Fibroblast of lung (primary cell): ENCODE data around the gene SELENOH. TPM values are rescaled to one million over a fixed set of nuclear protein-coding genes. Genes with fewer than 3 reads are reported as not detected.

Experiments used
- DNase-seq, 2 donors: peaks; one replicate each; pipeline versions ENCODE4 v3.0.0 to v3.0.0-alpha.2; 2010; ENCODE audit warnings: low read depth in 2 of 2
- H2AFZ ChIP-seq: 2 replicates; pipeline ENCODE4 v1.5.1; 2012; ENCODE audit warnings: low read length, control low read depth, inconsistent platforms
- H3K27ac ChIP-seq: 2 replicates; pipeline ENCODE4 v1.5.1; 2011; ENCODE audit warnings: low read length, control low read depth; ENCODE audit not compliant: insufficient read depth
- H3K27me3 ChIP-seq: 2 replicates; pipeline ENCODE4 v1.5.1; 2011; ENCODE audit warnings: mild to moderate bottlenecking, low read length; ENCODE audit not compliant: control insufficient read depth, insufficient read depth
- H3K36me3 ChIP-seq: 2 replicates; pipeline ENCODE4 v1.5.1; 2011; ENCODE audit warnings: low read length; ENCODE audit not compliant: control insufficient read depth, insufficient read depth
- H3K4me1 ChIP-seq: 2 replicates; pipeline ENCODE4 v1.5.1; 2011; ENCODE audit warnings: low read length; ENCODE audit not compliant: control insufficient read depth, insufficient read depth; ENCODE audit errors: extremely low read depth
- H3K4me2 ChIP-seq: 2 replicates; pipeline ENCODE4 v1.5.1; 2011; ENCODE audit warnings: low read length, control low read depth; ENCODE audit not compliant: insufficient read depth; ENCODE audit errors: extremely low read depth
- H3K4me3 ChIP-seq, 4 experiments: fragments of 200-600 bp in 1 of 4; sonication (generic) in 1 of 4; replicated peaks in 1 of 4; 2 replicates each; pipeline ENCODE4 v1.5.1; 2011 to 2016; ENCODE audit warnings: low read length in 4 of 4, low read depth in 3 of 4, mild to moderate bottlenecking in 3 of 4, control low read depth in 2 of 4, inconsistent platforms in 1 of 4, mixed read lengths in 1 of 4; ENCODE audit not compliant: insufficient read depth in 1 of 4; ENCODE audit errors: control extremely low read depth in 1 of 4
- H3K79me2 ChIP-seq: 2 replicates; pipeline ENCODE4 v1.5.1; 2012; ENCODE audit warnings: mild to moderate bottlenecking, low read length, inconsistent platforms; ENCODE audit not compliant: control insufficient read depth, insufficient read depth
- H3K9ac ChIP-seq: 2 replicates; pipeline ENCODE4 v1.5.1; 2011; ENCODE audit warnings: mild to moderate bottlenecking, low read length, control low read depth; ENCODE audit not compliant: insufficient read depth
- H3K9me3 ChIP-seq: 2 replicates; pipeline ENCODE4 v1.5.1; 2012; ENCODE audit warnings: low read depth, low read length; ENCODE audit not compliant: control insufficient read depth, insufficient read depth
- H4K20me1 ChIP-seq: 2 replicates; pipeline ENCODE4 v1.5.1; 2011; ENCODE audit warnings: low read length; ENCODE audit not compliant: control insufficient read depth, insufficient read depth; ENCODE audit errors: extremely low read depth
- EZH2 ChIP-seq: IDR thresholded peaks from 2 replicates; pipeline ENCODE4 v1.5.1; 2012; ENCODE audit warnings: low read length, control low read depth, mild to moderate bottlenecking; ENCODE audit errors: missing control alignments
- polyA plus RNA-seq, 2 donors: library from polyadenylated mRNA; depleted of rRNA in 1 of 2; stranded (reverse) in 1 of 2; unstranded in 1 of 2; fragments of >200 nt; gene quantifications; 2 replicates each; pipeline ENCODE4 v1.2.1, GENCODE V29; 2011 to 2012; ENCODE audit warnings: missing spikeins in 1 of 2
- total RNA-seq: library from RNA; depleted of rRNA; stranded (reverse); fragments of >200 nt; gene quantifications from 2 replicates; pipeline ENCODE4 v1.2.1, GENCODE V29; 2014
- TF ChIP-seq, protein P1 (sequence below), 2 donors: IDR thresholded peaks in 1 of 2; conservative IDR thresholded peaks in 1 of 2; 1 replicate in 1 of 2; 2 replicates in 1 of 2; pipeline ENCODE4 v1.5.1; 2011 to 2012; ENCODE audit warnings: low read length in 2 of 2, control low read depth in 1 of 2, inconsistent platforms in 1 of 2, low read depth in 1 of 2, mild to moderate bottlenecking in 1 of 2

Gene SELENOH
- total and polyA plus RNA-seq, 2 donors (not counting 1 experiment from before 2014, with no cell fraction given), result 73.3 to 99.1 TPM

DNA sequence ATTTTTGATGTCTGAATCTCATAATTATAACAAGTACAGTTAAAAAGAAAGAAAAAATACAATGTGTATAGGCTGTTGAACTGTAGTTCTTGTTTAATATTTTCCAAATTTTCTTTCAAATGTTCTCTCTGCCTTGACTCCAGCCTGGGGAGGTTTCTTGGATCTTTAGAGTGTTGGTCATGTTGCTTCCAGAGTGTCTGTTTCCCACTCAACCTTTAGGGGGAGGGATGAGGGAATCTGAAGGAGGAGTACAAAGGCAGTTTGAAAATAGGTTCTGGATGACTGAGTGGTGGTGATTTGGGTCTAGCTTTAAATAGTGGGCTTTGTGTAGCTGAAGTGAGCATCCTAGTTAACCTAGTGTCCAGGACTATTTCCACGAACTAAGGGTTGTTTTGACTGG lies 22.3 kb downstream of the SELENOH start:
- H3K9me3 ChIP-seq, result no peaks in the 10 kb centered on the region
- H2AFZ ChIP-seq, result no peak overlapping the region
- peak overlapping the region; percentile 59 for H3K4me2 ChIP-seq
- peaks cover 5% of the 10 kb centered on the region for H4K20me1 ChIP-seq
- H3K27me3 ChIP-seq, result no peaks in the 10 kb centered on the region
- peak; percentile 45 to 54 for DNase-seq
- H3K4me3 ChIP-seq, result peak overlapping the region; percentile 75 to 99 (median 84)
- H3K4me1 ChIP-seq, result peaks cover 4% of the 10 kb centered on the region
- H3K36me3 ChIP-seq, result no peaks in the 10 kb centered on the region
- TF ChIP-seq, protein P1, sequence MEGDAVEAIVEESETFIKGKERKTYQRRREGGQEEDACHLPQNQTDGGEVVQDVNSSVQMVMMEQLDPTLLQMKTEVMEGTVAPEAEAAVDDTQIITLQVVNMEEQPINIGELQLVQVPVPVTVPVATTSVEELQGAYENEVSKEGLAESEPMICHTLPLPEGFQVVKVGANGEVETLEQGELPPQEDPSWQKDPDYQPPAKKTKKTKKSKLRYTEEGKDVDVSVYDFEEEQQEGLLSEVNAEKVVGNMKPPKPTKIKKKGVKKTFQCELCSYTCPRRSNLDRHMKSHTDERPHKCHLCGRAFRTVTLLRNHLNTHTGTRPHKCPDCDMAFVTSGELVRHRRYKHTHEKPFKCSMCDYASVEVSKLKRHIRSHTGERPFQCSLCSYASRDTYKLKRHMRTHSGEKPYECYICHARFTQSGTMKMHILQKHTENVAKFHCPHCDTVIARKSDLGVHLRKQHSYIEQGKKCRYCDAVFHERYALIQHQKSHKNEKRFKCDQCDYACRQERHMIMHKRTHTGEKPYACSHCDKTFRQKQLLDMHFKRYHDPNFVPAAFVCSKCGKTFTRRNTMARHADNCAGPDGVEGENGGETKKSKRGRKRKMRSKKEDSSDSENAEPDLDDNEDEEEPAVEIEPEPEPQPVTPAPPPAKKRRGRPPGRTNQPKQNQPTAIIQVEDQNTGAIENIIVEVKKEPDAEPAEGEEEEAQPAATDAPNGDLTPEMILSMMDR (conservative IDR thresholded peaks at IDR 0.05 in 1 of 2, IDR thresholded peaks at IDR 0.05 in 1 of 2; ENCODE audit: low read depth in 1 of 2, low read length in 2 of 2), result peak; percentile 35 to 53
- no peak for TF ChIP-seq EZH2
- peaks cover 66% of the 10 kb centered on the region for H3K79me2 ChIP-seq
- H3K27ac ChIP-seq, result peak overlapping the region; percentile 6
- H3K9ac ChIP-seq, result no peak overlapping the region

DNA sequence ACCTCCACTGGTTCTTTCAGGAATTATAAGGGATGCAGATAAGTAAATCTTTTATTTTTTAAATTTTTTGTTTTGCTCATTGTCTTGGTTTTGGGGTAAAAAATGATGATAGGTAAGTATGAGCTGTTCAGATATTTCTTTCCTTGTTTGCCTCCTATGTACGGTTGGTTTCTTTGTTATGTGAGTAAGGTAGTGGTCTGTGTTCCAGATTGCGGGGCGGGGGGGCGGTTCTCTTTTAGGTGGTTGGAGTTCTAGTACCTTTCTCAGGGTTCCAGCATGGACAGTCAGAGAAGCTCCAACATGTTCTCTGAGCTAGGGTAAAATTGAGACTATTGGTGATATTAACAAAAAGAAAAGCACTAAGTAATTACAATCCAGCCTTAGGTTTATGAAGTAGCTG lies 22.7 kb downstream of the SELENOH start:
- peak overlapping the region; percentile 16 for H3K27ac ChIP-seq
- no peaks in the 10 kb centered on the region for H3K27me3 ChIP-seq
- H3K9ac ChIP-seq, result peak overlapping the region; percentile 26
- peaks cover 5% of the 10 kb centered on the region for H4K20me1 ChIP-seq
- H3K9me3 ChIP-seq, result no peaks in the 10 kb centered on the region
- peaks cover 70% of the 10 kb centered on the region for H3K79me2 ChIP-seq
- peak overlapping the region; percentile 75 to 99 (median 84) for H3K4me3 ChIP-seq
- DNase-seq, result no peak
- no peaks in the 10 kb centered on the region for H3K36me3 ChIP-seq
- H3K4me1 ChIP-seq, result peaks cover 4% of the 10 kb centered on the region
- no peak overlapping the region for H2AFZ ChIP-seq
- peak overlapping the region; percentile 59 for H3K4me2 ChIP-seq
- TF ChIP-seq, protein P1 (conservative IDR thresholded peaks at IDR 0.05 in 1 of 2, IDR thresholded peaks at IDR 0.05 in 1 of 2; ENCODE audit: low read depth in 1 of 2, low read length in 2 of 2), result no peak
- TF ChIP-seq EZH2, result no peak

DNA sequence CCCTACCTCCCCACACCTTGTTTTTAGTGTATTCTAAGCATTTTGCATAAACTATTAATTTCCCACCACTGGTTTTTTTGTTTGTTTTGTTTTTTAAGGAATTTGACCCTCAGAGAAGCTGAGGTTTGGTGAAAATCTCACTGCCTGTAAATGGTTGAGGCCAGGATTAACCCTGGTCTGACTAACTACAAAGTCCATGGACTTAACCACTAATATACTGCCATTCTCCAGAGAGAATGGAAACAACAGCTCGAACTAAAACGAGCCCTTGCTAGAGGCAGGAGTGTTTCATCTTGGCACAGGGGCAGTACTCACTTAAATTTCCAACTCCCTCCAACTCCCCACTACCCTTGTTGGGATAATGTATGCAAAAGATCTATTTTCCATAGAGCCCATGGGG lies 23.3 kb downstream of the SELENOH start:
- H3K9ac ChIP-seq, result no peak overlapping the region
- no peak overlapping the region for H3K27ac ChIP-seq
- peak in 1 of 2 donors; percentile 44 for DNase-seq

More for the DNA sequence above, 23.3 kb downstream of the SELENOH start:
- TF ChIP-seq, protein P1 (conservative IDR thresholded peaks at IDR 0.05 in 1 of 2, IDR thresholded peaks at IDR 0.05 in 1 of 2; ENCODE audit: low read depth in 1 of 2, low read length in 2 of 2), result no peak
- no peak for TF ChIP-seq EZH2
- Histone ChIP-seq H4K20me1 (peaks cover 5% of the 10 kb centered on the region), H3K4me3 (peak overlapping the region; percentile 40 to 99 (median 79)), H2AFZ (no peak overlapping the region), H3K4me1 (peaks cover 4% of the 10 kb centered on the region), H3K9me3 (no peaks in the 10 kb centered on the region), H3K4me2 (peak overlapping the region; percentile 59), H3K79me2 (peaks cover 75% of the 10 kb centered on the region), H3K36me3 (no peaks in the 10 kb centered on the region), H3K27me3 (no peaks in the 10 kb centered on the region)
